CD14-positive monocyte (primary cell): ENCODE results near the gene SHD. TPM values are rescaled to one million over a fixed set of nuclear protein-coding genes. Genes with fewer than 3 reads are reported as not detected.
"Not testable (repeated sequence)": the region's sequence is repeated elsewhere in the genome, so short reads cannot be mapped to it uniquely, and the experiment has no call there.

Experiments used
- DNase-seq, 3 donors: peaks; one replicate each; pipeline ENCODE4 v3.0.0-alpha.2; 2011 to 2022
- H2AFZ ChIP-seq: 2 replicates; pipeline ENCODE4 v1.6.0; 2012; ENCODE audit warnings: mild to moderate bottlenecking, low read depth, low read length, inconsistent platforms; ENCODE audit not compliant: insufficient read depth, poor library complexity, severe bottlenecking
- H3K27ac ChIP-seq, 2 donors: 1 replicate in 1 of 2; 2 replicates in 1 of 2; pipeline ENCODE4 v1.5.1; 2012 to 2013; ENCODE audit warnings: low read length in 2 of 2, control low read depth in 1 of 2, inconsistent platforms in 1 of 2, low read depth in 1 of 2, mild to moderate bottlenecking in 1 of 2
- H3K27me3 ChIP-seq, 2 donors: one replicate each; pipeline versions ENCODE4 v1.6.0 to v1.6.1; 2011 to 2013; ENCODE audit warnings: low read length in 2 of 2; ENCODE audit not compliant: control insufficient read depth in 2 of 2, insufficient read depth in 2 of 2
- H3K36me3 ChIP-seq, 2 donors: replicated peaks in 1 of 2; 1 replicate in 1 of 2; 2 replicates in 1 of 2; pipeline versions ENCODE4 v1.5.1 to v1.6.1; 2012 to 2013; ENCODE audit warnings: low read length in 2 of 2, control low read depth in 1 of 2, inconsistent platforms in 1 of 2, mild to moderate bottlenecking in 1 of 2; ENCODE audit not compliant: insufficient read depth in 2 of 2, control insufficient read depth in 1 of 2
- H3K4me1 ChIP-seq, 2 donors: 1 replicate in 1 of 2; 2 replicates in 1 of 2; pipeline versions ENCODE4 v1.5.1 to v1.6.1; 2012 to 2013; ENCODE audit warnings: low read length in 2 of 2, control low read depth in 1 of 2, inconsistent platforms in 1 of 2, mild to moderate bottlenecking in 1 of 2, moderate library complexity in 1 of 2; ENCODE audit not compliant: insufficient read depth in 2 of 2, control insufficient read depth in 1 of 2
- H3K4me2 ChIP-seq: replicated peaks from 2 replicates; pipeline ENCODE3; 2012; ENCODE audit warnings: low read length, moderate library complexity, mild to moderate bottlenecking; ENCODE audit not compliant: poor library complexity, severe bottlenecking; ENCODE audit errors: extremely low read depth
- H3K4me3 ChIP-seq, 3 experiments: fragments of 200-600 bp in 1 of 3; sonication (generic) in 1 of 3; replicated peaks in 1 of 3; 1 replicate in 2 of 3; 2 replicates in 1 of 3; pipeline ENCODE4 v1.5.1; 2011 to 2013; ENCODE audit warnings: low read length in 3 of 3, mild to moderate bottlenecking in 3 of 3, control low read depth in 2 of 3, low read depth in 2 of 3, inconsistent platforms in 1 of 3, moderate library complexity in 1 of 3
- H3K79me2 ChIP-seq: 2 replicates; pipeline ENCODE4 v1.6.0; 2012; ENCODE audit warnings: mild to moderate bottlenecking, control low read depth, inconsistent platforms, low read length, moderate library complexity; ENCODE audit not compliant: insufficient read depth
- H3K9ac ChIP-seq: 2 replicates; pipeline ENCODE4 v1.6.0; 2017; ENCODE audit warnings: low read length, mild to moderate bottlenecking; ENCODE audit not compliant: insufficient read depth, poor library complexity, severe bottlenecking
- H3K9me3 ChIP-seq, 2 donors: replicated peaks in 1 of 2; 1 replicate in 1 of 2; 2 replicates in 1 of 2; pipeline versions ENCODE4 v1.5.1 to v1.6.1; 2012 to 2013; ENCODE audit warnings: low read length in 2 of 2, control low read depth in 1 of 2; ENCODE audit not compliant: control insufficient read depth in 1 of 2, insufficient read depth in 1 of 2
- H4K20me1 ChIP-seq: 2 replicates; pipeline ENCODE4 v1.6.0; 2012; ENCODE audit warnings: mild to moderate bottlenecking, low read length, control low read depth, moderate library complexity; ENCODE audit not compliant: insufficient read depth
- H3K27ac Mint-ChIP-seq, 7 donors: one replicate each; pipeline ENCODE4 v1.8.0; 2020; ENCODE audit warnings: mild to moderate bottlenecking in 7 of 7, mixed read lengths in 7 of 7, moderate library complexity in 6 of 7, inconsistent platforms in 2 of 7
- H3K27me3 Mint-ChIP-seq, 3 donors: one replicate each; pipeline ENCODE4 v1.8.0; 2021 to 2022; ENCODE audit warnings: low read depth in 3 of 3, mild to moderate bottlenecking in 3 of 3, mixed read lengths in 3 of 3, moderate library complexity in 3 of 3, inconsistent platforms in 1 of 3
- H3K36me3 Mint-ChIP-seq, 2 donors: one replicate each; pipeline ENCODE4 v1.8.0; 2020; ENCODE audit warnings: mixed read lengths in 2 of 2, inconsistent platforms in 1 of 2, mild to moderate bottlenecking in 1 of 2
- H3K4me1 Mint-ChIP-seq: one replicate; pipeline ENCODE4 v1.8.0; 2020; ENCODE audit warnings: mild to moderate bottlenecking, mixed read lengths
- H3K4me3 Mint-ChIP-seq, 2 donors: one replicate each; pipeline ENCODE4 v1.8.0; 2020; ENCODE audit warnings: mild to moderate bottlenecking in 2 of 2, mixed read lengths in 2 of 2, moderate library complexity in 1 of 2
- H3K9me3 Mint-ChIP-seq, 7 donors: one replicate each; pipeline ENCODE4 v1.8.0; 2020 to 2022; ENCODE audit warnings: mixed read lengths in 7 of 7, mild to moderate bottlenecking in 6 of 7, moderate library complexity in 6 of 7, inconsistent platforms in 2 of 7
- CTCF ChIP-seq: fragments of 200-600 bp; IDR thresholded peaks from one replicate; pipeline ENCODE4 v1.8.0; 2022; ENCODE audit warnings: antibody characterized with exemption, mild to moderate bottlenecking
- WGBS: methylation state at CpG from one replicate; pipeline ENCODE4 v1.1.5; 2013; ENCODE audit warnings: missing lambda C conversion rate; ENCODE audit not compliant: insufficient coverage; 5-methylcytosine and 5-hydroxymethylcytosine counted together
- intact Hi-C, 2 donors: fragments of 100-400 bp; cut with micrococcal nuclease; formaldehyde crosslinking; loops; one replicate each; pipeline versions ENCODE4 v1.15.0 to v1.15.1; 2023
- polyA plus RNA-seq, 3 donors: library from polyadenylated mRNA; depleted of rRNA in 1 of 3; unstranded in 2 of 3; stranded (reverse) in 1 of 3; fragments of 300-500 nt in 2 of 3; fragments of >200 nt in 1 of 3; fragmentation: Illumina TruSeq in 2 of 3; gene quantifications; 1 replicate in 2 of 3; 2 replicates in 1 of 3; pipeline ENCODE4 v1.2.3, GENCODE V29; 2012 to 2021

SHD gene
- polyA plus RNA-seq, 3 donors, result not detected

GRCh38 chr19:4284176-4284958, 5.3 kb downstream of the SHD start:
- H3K4me2 ChIP-seq, result no peak overlapping the region
- no peaks in the 10 kb centered on the region for H3K9me3 ChIP-seq
- H3K36me3 Mint-ChIP-seq, result peaks cover 0 to 2% of the 10 kb centered on the region in 2 donors
- peaks cover 0 to 5% (median 0%) of the 10 kb centered on the region in 7 donors for H3K9me3 Mint-ChIP-seq
- H3K4me3 ChIP-seq, result no peak overlapping the region
- H3K9ac ChIP-seq, result no peak overlapping the region
- peaks cover 5% of the 10 kb centered on the region for H3K4me1 Mint-ChIP-seq
- no peaks in the 10 kb centered on the region for H3K79me2 ChIP-seq
- WGBS, result 45% methylated on average over 12 of the region's 20 CpGs
- H3K4me3 Mint-ChIP-seq, result no peak overlapping the region
- peaks cover 11 to 14% of the 10 kb centered on the region in 2 donors for H3K27me3 ChIP-seq
- no peak overlapping the region for H2AFZ ChIP-seq
- no peaks in the 10 kb centered on the region for H3K4me1 ChIP-seq
- no peaks in the 10 kb centered on the region for H3K36me3 ChIP-seq
- no peak for TF ChIP-seq CTCF
- intact Hi-C loops, result no loop called here
- no peak overlapping the region for H3K27ac Mint-ChIP-seq
- no peak for DNase-seq
- H3K27me3 Mint-ChIP-seq, result peaks cover 24 to 39% (median 30%) of the 10 kb centered on the region in 3 donors
- no peaks in the 10 kb centered on the region for H4K20me1 ChIP-seq
- no peak overlapping the region for H3K27ac ChIP-seq

- no peak overlapping the region for H2AFZ ChIP-seq
- H3K4me2 ChIP-seq, result no peak overlapping the region
Observed at GRCh38 chr19:4284974-4285373, 5.9 kb downstream of the SHD start.

GRCh38 chr19:4286141-4286540, 7.1 kb downstream of the SHD start:
- H3K9ac ChIP-seq, H3K4me3 Mint-ChIP-seq, H3K9me3 ChIP-seq, intact Hi-C loops, H3K4me3 ChIP-seq, H3K36me3 ChIP-seq, H3K36me3 Mint-ChIP-seq, H3K4me1 ChIP-seq, H3K27me3 ChIP-seq, H3K9me3 Mint-ChIP-seq, H2AFZ ChIP-seq, H3K27ac ChIP-seq, H4K20me1 ChIP-seq, H3K27ac Mint-ChIP-seq, DNase-seq, H3K4me2 ChIP-seq, H3K79me2 ChIP-seq, H3K4me1 Mint-ChIP-seq: not testable (repeated sequence)
- peaks cover 9 to 22% (median 14%) of the 10 kb centered on the region in 3 donors for H3K27me3 Mint-ChIP-seq
- WGBS, result 84% methylated on average over 4 of the region's 4 CpGs

More at GRCh38 chr19:4284974-4285373, 5.9 kb downstream of the SHD start:
- Histone ChIP-seq H3K79me2 (no peaks in the 10 kb centered on the region), H3K9me3 (no peaks in the 10 kb centered on the region), H3K4me1 (no peaks in the 10 kb centered on the region), H4K20me1 (no peaks in the 10 kb centered on the region), H3K27me3 (peaks cover 5 to 9% of the 10 kb centered on the region in 2 donors), H3K9ac (no peak overlapping the region), H3K4me3 (no peak overlapping the region), H3K36me3 (no peaks in the 10 kb centered on the region), H3K27ac (no peak overlapping the region)
- Mint-ChIP-seq H3K9me3 (peaks cover 0 to 3% (median 0%) of the 10 kb centered on the region in 7 donors), H3K4me3 (no peak overlapping the region), H3K36me3 (no peaks in the 10 kb centered on the region), H3K4me1 (peaks cover 5% of the 10 kb centered on the region), H3K27me3 (peaks cover 21 to 34% (median 26%) of the 10 kb centered on the region in 3 donors), H3K27ac (no peak overlapping the region)
- no peak for DNase-seq
- 72% methylated on average over 3 of the region's 6 CpGs for WGBS
- intact Hi-C loops, result no loop called here
- no peak for TF ChIP-seq CTCF
